GM18520 (cell line): ENCODE results near the gene SYT6.

Experiments used
- ATAC-seq: cut with Tn5 transposase; IDR thresholded peaks from one replicate; pipeline ENCODE4 v1.9.1; 2021; ENCODE audit not compliant: unreplicated experiment

SYT6 gene

GRCh38 chr1:114122941-114123618 is 30.6 kb downstream of the SYT6 start:
- no peak for ATAC-seq

GRCh38 chr1:114118351-114118990 is 35.2 kb downstream of the SYT6 start:
- ATAC-seq = no peak

GRCh38 chr1:114117654-114118053 is 36.0 kb downstream of the SYT6 start:
- no peak for ATAC-seq

- no peak for ATAC-seq
These were observed 37.6 kb downstream of the SYT6 start for GRCh38 chr1:114116086-114116485.

GRCh38 chr1:114114185-114115094 is 39.2 kb downstream of the SYT6 start:
- no peak for ATAC-seq

GRCh38 chr1:114113411-114114184 is 40.1 kb downstream of the SYT6 start:
- no peak for ATAC-seq

GRCh38 chr1:114112775-114113174 is 40.9 kb downstream of the SYT6 start:
- no peak for ATAC-seq

GRCh38 chr1:114111731-114112641 is 41.7 kb downstream of the SYT6 start:
- ATAC-seq = no peak

GRCh38 chr1:114109981-114110380 is 43.7 kb downstream of the SYT6 start:
- ATAC-seq = no peak

GRCh38 chr1:114108751-114109255 is 44.9 kb downstream of the SYT6 start:
- ATAC-seq = peak; percentile 48

- ATAC-seq = no peak
These were observed 45.9 kb downstream of the SYT6 start for GRCh38 chr1:114107474-114108435.

GRCh38 chr1:114105421-114105979 is 48.2 kb downstream of the SYT6 start:
- no peak for ATAC-seq

- ATAC-seq = no peak
These were observed 48.7 kb downstream of the SYT6 start for GRCh38 chr1:114104949-114105348.

GRCh38 chr1:114103992-114104391 is 49.7 kb downstream of the SYT6 start:
- ATAC-seq = no peak

GRCh38 chr1:114102136-114102535 is 51.5 kb downstream of the SYT6 start:
- ATAC-seq = no peak

GRCh38 chr1:114100148-114100547 is 53.5 kb downstream of the SYT6 start:
- no peak for ATAC-seq

GRCh38 chr1:114099268-114099667 is 54.4 kb downstream of the SYT6 start:
- no peak for ATAC-seq

- ATAC-seq = no peak
These were observed 56.6 kb downstream of the SYT6 start for GRCh38 chr1:114097109-114097508.
